Left ventricle myocardium inferior (tissue), 1 donor: ENCODE measurements around the gene THEMIS2. TPM values are rescaled to one million over a fixed set of nuclear protein-coding genes. Genes with fewer than 3 reads are reported as not detected.

ENCODE experiments used
- DNase-seq: peaks from one replicate; pipeline ENCODE4 v3.0.0-alpha.2; 2020
- H3K27ac ChIP-seq: fragments of 200-600 bp; replicated peaks from 2 replicates; pipeline ENCODE4 v1.8.0; 2021
- H3K27me3 ChIP-seq: fragments of 200-600 bp; 2 replicates; pipeline ENCODE4 v1.8.0; 2021; ENCODE audit warnings: low read depth
- H3K36me3 ChIP-seq: fragments of 200-600 bp; 2 replicates; pipeline ENCODE4 v1.8.0; 2021
- H3K4me1 ChIP-seq: fragments of 200-600 bp; 2 replicates; pipeline ENCODE4 v1.8.0; 2021
- H3K4me3 ChIP-seq: fragments of 200-600 bp; 2 replicates; pipeline ENCODE4 v1.8.0; 2021; ENCODE audit warnings: mild to moderate bottlenecking, moderate library complexity
- H3K9me3 ChIP-seq: fragments of 200-600 bp; replicated peaks from 2 replicates; pipeline ENCODE4 v1.8.0; 2021
- CTCF ChIP-seq: fragments of 200-600 bp; IDR thresholded peaks from 2 replicates; pipeline ENCODE4 v1.8.0; 2021; ENCODE audit warnings: antibody characterized with exemption, mild to moderate bottlenecking, borderline replicate concordance
- intact Hi-C: fragments of 100-400 bp; cut with micrococcal nuclease; formaldehyde crosslinking; loops from one replicate; pipeline ENCODE4 v1.11.0; 2022
- total RNA-seq: library from RNA; stranded (reverse); fragmentation: NEBNext Ultra II Directional; extraction: Animal tissue kit (Norgen Biotek cat#: 25700); gene quantifications from one replicate; pipeline ENCODE4 v1.2.1, GENCODE V29; 2021
- donor health status: DM: no; HTN: yes; CAD: no; lungs with severe emphysema.

The THEMIS2 gene
- total RNA-seq, 1 donor from 2014 or later: 4.9 TPM

DNA sequence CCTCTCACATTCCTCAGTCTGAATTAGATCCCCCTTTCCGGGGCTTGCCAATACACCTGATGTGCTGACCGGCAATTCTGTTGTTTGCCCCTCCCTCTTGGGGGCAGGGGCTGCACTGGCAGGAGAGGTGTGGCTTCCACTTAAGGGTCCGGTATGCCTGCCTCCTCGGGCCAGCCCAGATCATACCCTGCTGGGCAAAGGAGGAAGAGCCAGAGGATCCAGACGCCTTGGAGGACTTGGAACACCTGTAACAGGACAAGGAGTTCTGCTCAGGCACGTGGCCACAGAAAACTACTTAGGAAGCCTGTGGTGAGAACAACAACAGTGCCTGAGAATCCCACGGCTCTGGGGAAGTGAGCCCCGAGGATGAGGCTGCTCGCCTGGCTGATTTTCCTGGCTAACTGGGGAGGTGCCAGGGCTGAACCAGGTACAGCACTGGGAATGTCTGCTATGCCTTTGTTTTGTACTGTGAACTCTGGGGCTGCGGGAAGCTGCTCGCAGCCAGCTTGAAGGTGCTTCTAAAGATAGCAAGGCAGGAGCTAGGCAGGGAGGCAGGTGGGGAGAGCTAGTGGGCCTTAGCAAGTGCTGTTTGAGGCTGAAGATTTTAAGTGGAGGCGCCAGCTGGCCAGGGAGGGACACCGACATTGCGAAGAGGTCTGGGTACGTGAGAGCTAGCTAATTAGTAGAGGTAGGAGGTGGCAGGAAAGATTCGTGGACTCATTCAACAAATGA lies 62.6 kb downstream of the THEMIS2 start, which contains the start of gene SMPDL3B:
Gene SMPDL3B (plus strand): TSS at position 183 of the 732 bp plus-strand sequence. CDS start 184 bp downstream, at position 367.
- Histone ChIP-seq H3K36me3 (no peaks in the 10 kb centered on the region), H3K27me3 (peaks cover 33% of the 10 kb centered on the region), H3K9me3 (no peaks in the 10 kb centered on the region), H3K4me1 (peaks cover 8% of the 10 kb centered on the region), H3K27ac (no peak within 1 kb of the TSS), H3K4me3 (no peak within 1 kb of the TSS)
- intact Hi-C loops: no loop called here
- TF ChIP-seq CTCF: no peak
- no peak for DNase-seq

- no peak overlapping the region for H3K4me3 ChIP-seq
- peaks cover 12% of the 10 kb centered on the region for H3K4me1 ChIP-seq
- H3K27me3 ChIP-seq: peaks cover 33% of the 10 kb centered on the region
- no peak overlapping the region for H3K27ac ChIP-seq
- no peaks in the 10 kb centered on the region for H3K9me3 ChIP-seq
- H3K36me3 ChIP-seq: no peaks in the 10 kb centered on the region
- DNase-seq: no peak
- intact Hi-C loops: no loop called here
- no peak for TF ChIP-seq CTCF
Measured at GRCh38 chr1:27935721-27936120, 63.4 kb downstream of the THEMIS2 start.

Other genes with a start within 250 kb of the THEMIS2 start
- gene FGR, start 237.4 kb upstream of the THEMIS2 start, total RNA-seq: 3.5 TPM
- 39.2 TPM for gene IFI6, start 200.4 kb upstream of the THEMIS2 start, total RNA-seq
- gene FAM76A, start 146.6 kb upstream of the THEMIS2 start, total RNA-seq: 9.9 TPM
- gene STX12, start 99.3 kb upstream of the THEMIS2 start, total RNA-seq: 22.0 TPM
- 24.0 TPM for gene PPP1R8, start 41.8 kb upstream of the THEMIS2 start, total RNA-seq
- gene RPA2, start 42.0 kb downstream of the THEMIS2 start, total RNA-seq: 21.2 TPM
- gene SMPDL3B, start 62.5 kb downstream of the THEMIS2 start, total RNA-seq: not detected
- 4.8 TPM for gene XKR8, start 87.4 kb downstream of the THEMIS2 start, total RNA-seq
- gene EYA3, start 216.1 kb downstream of the THEMIS2 start, total RNA-seq: 16.9 TPM